Hepatocyte (in vitro differentiated cells): ENCODE results near the gene CEBPE.

ENCODE experiments used
- EZH2 ChIP-seq: fragments of 200-600 bp; sonication (generic); IDR thresholded peaks from 2 replicates; pipeline ENCODE4 v1.6.1; 2016; ENCODE audit warnings: antibody characterized with exemption, mild to moderate bottlenecking, borderline replicate concordance
- EZH2phosphoT487 ChIP-seq: fragments of 200-600 bp; sonication (generic); IDR thresholded peaks from one replicate; pipeline ENCODE4 v1.6.1; 2018; ENCODE audit warnings: antibody characterized with exemption, mild to moderate bottlenecking, low read depth, moderate library complexity; ENCODE audit not compliant: unreplicated experiment, severe bottlenecking
- TF ChIP-seq, protein P1 (sequence below): fragments of 200-600 bp; sonication (generic); IDR thresholded peaks from 2 replicates; pipeline ENCODE4 v1.5.1; 2016; ENCODE audit warnings: antibody characterized with exemption, mild to moderate bottlenecking; ENCODE audit not compliant: poor library complexity

- TF ChIP-seq, protein P1, sequence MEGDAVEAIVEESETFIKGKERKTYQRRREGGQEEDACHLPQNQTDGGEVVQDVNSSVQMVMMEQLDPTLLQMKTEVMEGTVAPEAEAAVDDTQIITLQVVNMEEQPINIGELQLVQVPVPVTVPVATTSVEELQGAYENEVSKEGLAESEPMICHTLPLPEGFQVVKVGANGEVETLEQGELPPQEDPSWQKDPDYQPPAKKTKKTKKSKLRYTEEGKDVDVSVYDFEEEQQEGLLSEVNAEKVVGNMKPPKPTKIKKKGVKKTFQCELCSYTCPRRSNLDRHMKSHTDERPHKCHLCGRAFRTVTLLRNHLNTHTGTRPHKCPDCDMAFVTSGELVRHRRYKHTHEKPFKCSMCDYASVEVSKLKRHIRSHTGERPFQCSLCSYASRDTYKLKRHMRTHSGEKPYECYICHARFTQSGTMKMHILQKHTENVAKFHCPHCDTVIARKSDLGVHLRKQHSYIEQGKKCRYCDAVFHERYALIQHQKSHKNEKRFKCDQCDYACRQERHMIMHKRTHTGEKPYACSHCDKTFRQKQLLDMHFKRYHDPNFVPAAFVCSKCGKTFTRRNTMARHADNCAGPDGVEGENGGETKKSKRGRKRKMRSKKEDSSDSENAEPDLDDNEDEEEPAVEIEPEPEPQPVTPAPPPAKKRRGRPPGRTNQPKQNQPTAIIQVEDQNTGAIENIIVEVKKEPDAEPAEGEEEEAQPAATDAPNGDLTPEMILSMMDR = no peak
- no peak for TF ChIP-seq EZH2phosphoT487
- TF ChIP-seq EZH2 = no peak
These were observed 8.3 kb downstream of the CEBPE start for GRCh38 chr14:23110579-23111365.
